Testis (tissue), 3 donors: ENCODE results near the gene FMC1. TPM values are rescaled to one million over a fixed set of nuclear protein-coding genes. Genes with fewer than 3 reads are reported as not detected.
"Not testable (repeated sequence)": the region's sequence is repeated elsewhere in the genome, so short reads cannot be mapped to it uniquely, and the experiment has no call there.

ENCODE experiments used
- DNase-seq: peaks from one replicate; pipeline ENCODE4 v3.0.0-alpha.2; 2019
- H3K27ac ChIP-seq, 2 donors: fragments of 200-600 bp; sonication (generic); one replicate each; pipeline ENCODE4 v1.5.1; 2019
- H3K27me3 ChIP-seq: fragments of 200-600 bp; sonication (generic); one replicate; pipeline ENCODE4 v1.5.1; 2019
- H3K36me3 ChIP-seq: fragments of 200-600 bp; sonication (generic); one replicate; pipeline ENCODE4 v1.5.1; 2017; ENCODE audit warnings: low read depth; ENCODE audit errors: missing control alignments
- H3K4me1 ChIP-seq: fragments of 200-600 bp; sonication (generic); one replicate; pipeline ENCODE4 v1.5.1; 2019
- H3K4me3 ChIP-seq, 2 donors: fragments of 200-600 bp; sonication (generic); one replicate each; pipeline ENCODE4 v1.5.1; 2017 to 2019
- H3K9me3 ChIP-seq: fragments of 200-600 bp; sonication (generic); one replicate; pipeline ENCODE4 v1.5.1; 2017
- POLR2A ChIP-seq: fragments of 450-650 bp; IDR thresholded peaks from one replicate; pipeline ENCODE4 v1.6.1; 2017; ENCODE audit warnings: antibody characterized with exemption, mild to moderate bottlenecking, moderate library complexity
- WGBS, 2 donors: methylation state at CpG; one replicate each; pipeline ENCODE4 v1.1.5; 2018; 5-methylcytosine and 5-hydroxymethylcytosine counted together
- intact Hi-C: fragments of 100-400 bp; cut with DNase I; formaldehyde crosslinking; loops from one replicate; pipeline ENCODE4 v1.15.1; 2023; ENCODE audit warnings: low total_unique reads
- polyA plus RNA-seq: library from polyadenylated mRNA; stranded (reverse); fragments of 350-450 nt; fragmentation: Illumina TruSeq; extraction: RNeasy Lipid Tissue Mini Kit (QIAGEN cat#74804); gene quantifications from one replicate; pipeline ENCODE4 v1.2.3, GENCODE V29; 2014; ENCODE audit warnings: low read depth, low replicate concordance; ENCODE audit not compliant: insufficient read depth
- total RNA-seq, 2 donors: library from RNA; depleted of rRNA; stranded (reverse); fragments of >200 nt; gene quantifications; one replicate each; pipeline ENCODE4 v1.2.3, GENCODE V29; 2016
- TF ChIP-seq, protein P1 (sequence below), 3 experiments: fragments of 450-650 bp in 2 of 3; fragments of 200-600 bp in 1 of 3; sonication (generic) in 1 of 3; IDR thresholded peaks; one replicate each; pipeline ENCODE4 v1.5.1; 2016 to 2019; ENCODE audit warnings: antibody characterized with exemption in 3 of 3, mild to moderate bottlenecking in 2 of 3, moderate library complexity in 1 of 3

The FMC1 gene
- total and polyA plus RNA-seq, 3 donors from 2014 or later = 46.1 to 234 (median 60.0) TPM

DNA sequence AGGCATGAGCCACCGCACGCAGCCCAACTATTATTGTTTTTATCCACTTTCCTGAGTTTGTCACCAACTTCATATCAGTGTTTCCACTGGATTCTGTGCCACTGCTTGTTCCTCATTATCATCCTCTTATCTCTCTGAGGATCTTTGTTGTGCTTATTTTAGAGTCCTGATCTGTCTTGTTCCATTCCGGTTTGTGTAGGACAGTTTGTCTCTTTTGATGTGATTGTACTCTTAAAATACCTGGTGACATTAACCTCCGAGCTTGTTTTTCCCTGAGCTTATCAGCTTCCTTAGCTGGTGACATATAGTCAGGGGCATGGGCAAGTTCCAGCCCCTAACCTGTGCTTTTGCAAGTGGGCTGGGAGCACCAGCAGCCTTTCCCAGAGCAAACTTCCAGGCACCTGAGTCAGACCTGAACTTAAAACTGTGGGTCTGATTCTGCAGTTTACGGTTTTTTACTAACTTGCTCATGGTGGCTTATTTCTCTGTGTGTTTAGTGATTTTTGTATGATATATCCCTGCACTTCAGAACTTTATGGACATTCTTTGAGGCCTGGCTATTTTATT, 23.1 kb upstream of the FMC1 start:
- Histone ChIP-seq H3K4me1 (no peaks in the 10 kb centered on the region), H3K27me3 (no peaks in the 10 kb centered on the region), H3K9me3 (no peaks in the 10 kb centered on the region), H3K27ac (no peak overlapping the region), H3K36me3 (no peaks in the 10 kb centered on the region), H3K4me3 (no peak overlapping the region)
- no peak for DNase-seq
- intact Hi-C loops = no loop called here
- WGBS, 2 donors = 86 to 89% methylated on average over 5 of the region's 5 CpGs
- TF ChIP-seq, protein P1, sequence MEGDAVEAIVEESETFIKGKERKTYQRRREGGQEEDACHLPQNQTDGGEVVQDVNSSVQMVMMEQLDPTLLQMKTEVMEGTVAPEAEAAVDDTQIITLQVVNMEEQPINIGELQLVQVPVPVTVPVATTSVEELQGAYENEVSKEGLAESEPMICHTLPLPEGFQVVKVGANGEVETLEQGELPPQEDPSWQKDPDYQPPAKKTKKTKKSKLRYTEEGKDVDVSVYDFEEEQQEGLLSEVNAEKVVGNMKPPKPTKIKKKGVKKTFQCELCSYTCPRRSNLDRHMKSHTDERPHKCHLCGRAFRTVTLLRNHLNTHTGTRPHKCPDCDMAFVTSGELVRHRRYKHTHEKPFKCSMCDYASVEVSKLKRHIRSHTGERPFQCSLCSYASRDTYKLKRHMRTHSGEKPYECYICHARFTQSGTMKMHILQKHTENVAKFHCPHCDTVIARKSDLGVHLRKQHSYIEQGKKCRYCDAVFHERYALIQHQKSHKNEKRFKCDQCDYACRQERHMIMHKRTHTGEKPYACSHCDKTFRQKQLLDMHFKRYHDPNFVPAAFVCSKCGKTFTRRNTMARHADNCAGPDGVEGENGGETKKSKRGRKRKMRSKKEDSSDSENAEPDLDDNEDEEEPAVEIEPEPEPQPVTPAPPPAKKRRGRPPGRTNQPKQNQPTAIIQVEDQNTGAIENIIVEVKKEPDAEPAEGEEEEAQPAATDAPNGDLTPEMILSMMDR (IDR thresholded peaks at IDR 0.05) = no peak
- no peak for TF ChIP-seq POLR2A

DNA sequence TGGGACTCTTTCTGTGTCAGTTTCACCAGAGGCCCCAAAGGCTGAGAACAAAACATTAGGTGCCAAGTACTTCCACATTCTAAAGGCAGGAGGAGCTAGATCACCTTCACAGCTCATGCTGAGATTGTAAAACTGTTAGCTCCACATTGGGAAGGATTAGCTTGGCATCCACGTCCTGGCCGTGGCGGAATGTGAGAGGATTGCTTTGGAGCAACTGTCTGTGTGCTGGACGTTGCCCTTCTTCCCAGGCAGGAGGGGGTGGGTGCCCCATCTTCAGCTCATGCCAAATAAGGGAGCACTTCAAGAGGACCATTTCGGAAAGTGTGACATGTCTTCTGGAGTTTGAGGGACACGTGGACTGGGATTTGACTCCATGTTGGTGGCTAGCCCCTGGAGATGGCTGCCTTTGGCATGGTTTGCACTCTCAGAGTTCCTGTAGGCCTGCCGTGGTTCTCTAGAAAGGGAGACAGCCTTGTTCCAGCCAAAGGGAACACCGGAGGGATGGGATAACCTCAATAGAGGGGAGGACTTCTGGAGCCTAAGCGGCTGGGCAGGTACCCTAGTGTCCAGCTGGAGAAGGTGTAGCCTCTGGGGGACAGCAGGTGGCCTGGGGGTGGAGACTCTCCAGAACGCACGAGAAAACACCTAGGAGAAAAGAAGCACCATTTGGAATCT, 19.9 kb upstream of the FMC1 start:
- H3K27me3 ChIP-seq = no peaks in the 10 kb centered on the region

DNA sequence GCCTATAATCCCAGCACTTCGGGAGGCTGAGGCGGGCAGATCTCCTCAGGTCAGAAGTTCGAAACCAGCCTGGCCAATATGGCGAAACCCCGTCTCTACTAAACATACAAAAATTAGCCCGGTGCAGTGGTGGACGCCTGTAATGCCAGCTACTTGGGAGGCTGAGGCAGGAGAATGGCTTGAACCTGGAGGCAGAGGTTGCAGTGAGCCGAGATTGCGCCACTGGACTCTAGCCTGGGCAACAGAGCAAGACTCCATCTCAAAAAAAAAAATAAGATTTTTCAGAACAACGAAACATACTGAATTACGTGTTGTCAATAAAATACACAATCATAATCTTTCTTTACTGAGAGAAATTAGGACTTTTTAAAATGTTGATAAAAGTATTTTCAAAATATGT, 16.4 kb upstream of the FMC1 start:
- intact Hi-C loops, H3K4me3 ChIP-seq, DNase-seq, H3K36me3 ChIP-seq, H3K4me1 ChIP-seq, H3K9me3 ChIP-seq, H3K27me3 ChIP-seq, H3K27ac ChIP-seq: not testable (repeated sequence)
- WGBS, 2 donors = 86 to 91% methylated on average over 11 of the region's 11 CpGs

More for the DNA sequence above, 19.9 kb upstream of the FMC1 start:
- 74 to 76% methylated on average over 10 to 11 of the region's 11 CpGs for WGBS, 2 donors
- no peak overlapping the region for H3K4me3 ChIP-seq
- H3K36me3 ChIP-seq = no peaks in the 10 kb centered on the region
- no peaks in the 10 kb centered on the region for H3K4me1 ChIP-seq
- intact Hi-C loops = no loop called here
- DNase-seq = no peak
- no peaks in the 10 kb centered on the region for H3K9me3 ChIP-seq
- no peak overlapping the region for H3K27ac ChIP-seq
- TF ChIP-seq, protein P1 (IDR thresholded peaks at IDR 0.05) = peak in 1 of 3 experiments; percentile 4
- no peak for TF ChIP-seq POLR2A

DNA sequence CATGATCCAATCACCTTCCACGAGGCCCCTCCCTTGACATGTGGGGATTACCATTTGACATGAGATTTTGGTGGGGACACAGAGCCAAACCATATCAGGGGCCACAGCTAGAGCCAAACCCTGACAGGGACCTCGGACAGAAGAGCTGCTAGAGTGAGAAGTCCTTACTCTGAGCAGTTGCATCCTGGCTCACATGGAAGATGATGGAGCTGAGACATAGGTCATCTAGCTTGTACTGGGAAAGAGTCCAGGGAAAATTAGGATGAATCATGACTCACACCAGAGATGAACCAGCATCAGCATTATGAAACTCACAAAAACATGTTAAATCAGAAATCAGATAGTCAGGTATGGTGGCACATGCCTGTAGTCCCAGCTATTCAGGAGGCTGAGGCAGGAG, 12.8 kb upstream of the FMC1 start:
- no peak for DNase-seq
- Histone ChIP-seq H3K27ac (no peak overlapping the region), H3K4me3 (no peak overlapping the region), H3K4me1 (no peaks in the 10 kb centered on the region), H3K27me3 (no peaks in the 10 kb centered on the region), H3K9me3 (no peaks in the 10 kb centered on the region), H3K36me3 (no peaks in the 10 kb centered on the region)
- TF ChIP-seq, protein P1 (IDR thresholded peaks at IDR 0.05) = no peak
- no peak for TF ChIP-seq POLR2A
- intact Hi-C loops = no loop called here
- WGBS, 2 donors = 71 to 78% methylated on average over 2 of the region's 2 CpGs

DNA sequence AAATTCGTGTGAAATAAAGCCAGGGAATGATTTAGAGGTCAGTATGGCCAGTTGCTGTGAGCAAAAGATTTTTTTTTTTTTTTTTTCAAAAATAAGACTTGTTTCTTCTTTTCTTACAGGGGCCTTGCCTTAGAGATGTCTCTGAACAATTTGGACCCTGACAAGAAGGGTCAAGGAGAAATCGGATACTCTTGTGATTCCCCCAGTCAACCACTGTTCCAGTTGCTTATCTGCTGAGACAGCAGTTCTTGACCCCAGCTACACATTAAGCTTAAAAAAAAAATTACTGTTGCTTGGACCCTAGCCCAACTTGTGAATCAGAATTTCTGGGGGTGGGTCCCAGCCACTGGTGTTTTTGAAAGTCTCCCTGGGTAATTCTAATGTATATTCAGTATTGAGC, 12.0 kb upstream of the FMC1 start:
- Histone ChIP-seq H3K27ac (no peak overlapping the region), H3K4me3 (no peak overlapping the region), H3K9me3 (no peaks in the 10 kb centered on the region), H3K27me3 (no peaks in the 10 kb centered on the region), H3K36me3 (no peaks in the 10 kb centered on the region), H3K4me1 (no peaks in the 10 kb centered on the region)
- DNase-seq = no peak
- intact Hi-C loops = no loop called here
- no peak for TF ChIP-seq POLR2A
- TF ChIP-seq, protein P1 (IDR thresholded peaks at IDR 0.05) = no peak
- WGBS, 2 donors = 35 to 52% methylated on average over 2 of the region's 2 CpGs
